A549 (cell line): ENCODE data around the gene PASD1. TPM values are rescaled to one million over a fixed set of nuclear protein-coding genes. Genes with fewer than 3 reads are reported as not detected.

Experiments
- ATAC-seq, 2 experiments: fragments of 200-7000 bp in 1 of 2; fragments of >200 bp in 1 of 2; cut with Nextera tagmentation in 1 of 2; cut with Tn5 transposase in 1 of 2; 3 replicates each; pipeline versions ENCODE4 v1.8.0 to v1.9.1; 2018 to 2020; ENCODE audit warnings: mild to moderate bottlenecking in 1 of 2, moderate library complexity in 1 of 2
- CTCF ChIA-PET: fragments of 300-600 bp; sonication (Branson Sonifier 250); formaldehyde crosslinking; extraction: SDS; loops from one replicate; lab custom pipeline; 2021; ENCODE audit warnings: antibody characterized with exemption, inconsistent platforms; lab: Yijun Ruan, JAX
- POLR2A ChIA-PET: fragments of 350-600 bp; formaldehyde crosslinking; extraction: SDS; loops from one replicate; lab custom pipeline; 2021; ENCODE audit warnings: antibody characterized with exemption, inconsistent platforms; lab: Yijun Ruan, JAX
- DNase-seq, 2 experiments: peaks; one replicate each; pipeline versions ENCODE4 v3.0.0 to v3.0.0-alpha.2; 2011 to 2016; ENCODE audit warnings: low read depth in 1 of 2, low spot score in 1 of 2
- FAIRE-seq: peaks from 2 replicates; lab custom pipeline; 2011; peaks lifted over from hg19 to GRCh38; lab: Jason Lieb, UNC
- H3K27ac ChIP-seq, 2 experiments: fragments of >200 bp; sonication (Bioruptor Twin); formaldehyde crosslinking; 3 replicates each; pipeline ENCODE4 v1.5.1; 2016 to 2017
- H3K4me1 ChIP-seq: fragments of >200 bp; sonication (Bioruptor Twin); formaldehyde crosslinking; 3 replicates; pipeline ENCODE4 v1.6.1; 2016
- H3K4me2 ChIP-seq: fragments of >200 bp; sonication (Bioruptor Twin); formaldehyde crosslinking; 3 replicates; pipeline ENCODE4 v1.6.1; 2016
- H3K4me3 ChIP-seq: fragments of >200 bp; sonication (Bioruptor Twin); formaldehyde crosslinking; 3 replicates; pipeline ENCODE4 v1.5.1; 2016
- H3K9me3 ChIP-seq: fragments of >200 bp; sonication (Bioruptor Twin); formaldehyde crosslinking; 3 replicates; pipeline ENCODE4 v1.6.1; 2016
- BCL3 ChIP-seq: fragments of >200 bp; sonication (Bioruptor Twin); formaldehyde crosslinking; IDR thresholded peaks from 3 replicates; pipeline ENCODE4 v1.6.1; 2016
- CEBPB ChIP-seq, 2 experiments: fragments of >200 bp in 1 of 2; sonication (Bioruptor Twin) in 1 of 2; formaldehyde crosslinking in 1 of 2; IDR thresholded peaks; 2 replicates each; pipeline ENCODE4 v1.6.1; 2012 to 2016
- CHD4 ChIP-seq: fragments of 200-600 bp; sonication (generic); IDR thresholded peaks from 2 replicates; pipeline ENCODE4 v1.6.1; 2016; ENCODE audit warnings: antibody characterized with exemption, mild to moderate bottlenecking, borderline replicate concordance
- CTCF ChIP-seq: fragments of >200 bp; sonication (Bioruptor Twin); formaldehyde crosslinking; IDR thresholded peaks from 3 replicates; pipeline ENCODE4 v1.5.1; 2016
- EHF ChIP-seq: fragments of 250-450 bp; sonication (Bioruptor Pico); IDR thresholded peaks from 2 replicates; pipeline ENCODE4 v1.5.0; 2020; ENCODE audit warnings: mild to moderate bottlenecking
- ELK1 ChIP-seq: fragments of 150-350 bp; IDR thresholded peaks from 2 replicates; pipeline ENCODE4 v1.6.1; 2014; ENCODE audit warnings: low read depth, mild to moderate bottlenecking, low read length
- ESRRA ChIP-seq: fragments of 150-350 bp; IDR thresholded peaks from 2 replicates; pipeline ENCODE4 v1.6.1; 2014; ENCODE audit warnings: mild to moderate bottlenecking, low read length, borderline replicate concordance
- FOSL2 ChIP-seq, 2 experiments: fragments of 450-650 bp in 1 of 2; fragments of >200 bp in 1 of 2; sonication (Bioruptor Twin) in 1 of 2; formaldehyde crosslinking; IDR thresholded peaks; 2 replicates each; pipeline versions ENCODE4 v1.5.0 to v1.6.1; 2016 to 2020; ENCODE audit warnings: mild to moderate bottlenecking in 1 of 2, moderate library complexity in 1 of 2
- FOXS1 ChIP-seq: fragments of 250-450 bp; sonication (Bioruptor Pico); IDR thresholded peaks from 2 replicates; pipeline ENCODE4 v1.5.0; 2020; ENCODE audit warnings: mild to moderate bottlenecking, moderate library complexity
- HES2 ChIP-seq: fragments of >200 bp; sonication (Bioruptor Twin); formaldehyde crosslinking; IDR thresholded peaks from 2 replicates; pipeline ENCODE4 v1.6.1; 2016
- HEYL ChIP-seq: fragments of 250-450 bp; sonication (Bioruptor Pico); IDR thresholded peaks from 2 replicates; pipeline ENCODE4 v1.8.0; 2021; ENCODE audit warnings: mild to moderate bottlenecking, moderate library complexity
- HMGXB4 ChIP-seq: fragments of 250-450 bp; sonication (Bioruptor Pico); IDR thresholded peaks from 2 replicates; pipeline ENCODE4 v1.5.0; 2021; ENCODE audit warnings: mild to moderate bottlenecking, moderate library complexity, borderline replicate concordance
- HOXA7 ChIP-seq: fragments of 250-450 bp; sonication (Bioruptor Pico); IDR thresholded peaks from 2 replicates; pipeline ENCODE4 v1.5.0; 2020; ENCODE audit warnings: mild to moderate bottlenecking, moderate library complexity
- JUNB ChIP-seq: fragments of >200 bp; sonication (Bioruptor Twin); formaldehyde crosslinking; IDR thresholded peaks from 2 replicates; pipeline ENCODE4 v1.6.1; 2016
- MAFK ChIP-seq: fragments of 450-650 bp; IDR thresholded peaks from 2 replicates; pipeline ENCODE4 v1.6.1; 2014; ENCODE audit not compliant: partially characterized antibody
- MAZ ChIP-seq: fragments of 150-350 bp; IDR thresholded peaks from 2 replicates; pipeline ENCODE4 v1.6.1; 2014; ENCODE audit warnings: antibody characterized with exemption, low read depth, low read length, borderline replicate concordance
- NFE2L2 ChIP-seq: fragments of 150-350 bp; conservative IDR thresholded peaks from 2 replicates; pipeline ENCODE4 v1.6.1; 2014; ENCODE audit warnings: low read length
- NR3C1 ChIP-seq: fragments of >200 bp; sonication (Bioruptor Twin); formaldehyde crosslinking; IDR thresholded peaks from 3 replicates; pipeline ENCODE4 v1.6.1; 2017
- PHF8 ChIP-seq: fragments of 200-600 bp; sonication (generic); IDR thresholded peaks from 2 replicates; pipeline ENCODE4 v1.6.1; 2016; ENCODE audit warnings: low read depth, mild to moderate bottlenecking, antibody characterized with exemption, moderate library complexity, borderline replicate concordance
- POLR2A ChIP-seq: IDR thresholded peaks from 2 replicates; pipeline ENCODE4 v1.6.1; 2012; ENCODE audit warnings: mild to moderate bottlenecking, low read length
- RAD21 ChIP-seq, 2 experiments: fragments of >200 bp in 1 of 2; sonication (Bioruptor Twin) in 1 of 2; formaldehyde crosslinking in 1 of 2; IDR thresholded peaks in 1 of 2; conservative IDR thresholded peaks in 1 of 2; 2 replicates in 1 of 2; 3 replicates in 1 of 2; pipeline ENCODE4 v1.6.1; 2012 to 2018; ENCODE audit warnings: inconsistent platforms in 1 of 2
- REST ChIP-seq: fragments of 200-600 bp; sonication (generic); IDR thresholded peaks from 2 replicates; pipeline ENCODE4 v1.6.1; 2016; ENCODE audit warnings: antibody characterized with exemption, mild to moderate bottlenecking, moderate library complexity
- RFX5 ChIP-seq: fragments of 450-650 bp; IDR thresholded peaks from 2 replicates; pipeline ENCODE4 v1.7.1; 2014; ENCODE audit warnings: antibody characterized with exemption, mild to moderate bottlenecking, moderate library complexity
- SMC3 ChIP-seq: fragments of >200 bp; sonication (Bioruptor Twin); formaldehyde crosslinking; IDR thresholded peaks from 3 replicates; pipeline ENCODE4 v1.6.1; 2018; ENCODE audit warnings: inconsistent platforms
- SREBF2 ChIP-seq: fragments of 450-650 bp; IDR thresholded peaks from 2 replicates; pipeline ENCODE4 v1.6.1; 2014; ENCODE audit warnings: mild to moderate bottlenecking, moderate library complexity
- TFCP2L1 ChIP-seq: fragments of 250-450 bp; sonication (Bioruptor Pico); IDR thresholded peaks from 2 replicates; pipeline ENCODE4 v1.5.0; 2021; ENCODE audit warnings: mild to moderate bottlenecking
- TP53 ChIP-seq: fragments of 250-450 bp; sonication (Bioruptor Pico); IDR thresholded peaks from 2 replicates; pipeline ENCODE4 v1.5.0; 2021; ENCODE audit warnings: mild to moderate bottlenecking, moderate library complexity
- USF2 ChIP-seq: fragments of 450-650 bp; IDR thresholded peaks from 2 replicates; pipeline ENCODE4 v1.6.1; 2014; ENCODE audit warnings: antibody characterized with exemption
- ZC3H11A ChIP-seq: fragments of 450-650 bp; IDR thresholded peaks from 2 replicates; pipeline ENCODE4 v1.6.1; 2014; ENCODE audit warnings: antibody characterized with exemption, mild to moderate bottlenecking
- ZNF302 ChIP-seq: fragments of 250-450 bp; sonication (Bioruptor Pico); IDR thresholded peaks from 2 replicates; pipeline ENCODE4 v1.9.0; 2021; ENCODE audit warnings: inconsistent platforms, mild to moderate bottlenecking, moderate library complexity
- WGBS: methylation state at CpG from one replicate; pipeline ENCODE4 v1.1.6; 2017; ENCODE audit errors: missing lambda C conversion rate; 5-methylcytosine and 5-hydroxymethylcytosine counted together
- polyA plus RNA-seq, 4 experiments: library from polyadenylated mRNA; depleted of rRNA in 3 of 4; stranded (reverse); fragments of >200 nt; fragmentation: RNase III in 1 of 4; extraction: RNeasy Plus Mini Kit Qiagen cat#74134 plus additional on column Dnase treatment in 1 of 4; gene quantifications; 2 replicates in 3 of 4; 3 replicates in 1 of 4; pipeline ENCODE4 v1.2.3, GENCODE V29; 2011 to 2017

PASD1 gene
- polyA plus RNA-seq, 2 of the 4 experiments (the other 2 are of a cell fraction), result not detected

GRCh38 chrX:151631822-151632221 is 68.3 kb downstream of the PASD1 start:
- Histone ChIP-seq H3K4me2 (no peak overlapping the region), H3K27ac (no peak overlapping the region), H3K4me1 (no peaks in the 10 kb centered on the region), H3K4me3 (no peak overlapping the region), H3K9me3 (no peaks in the 10 kb centered on the region)
- no peak for FAIRE-seq
- no peak for DNase-seq
- POLR2A ChIA-PET, result no interaction called here
- CTCF ChIA-PET, result no interaction called here
- no peak for TF ChIP-seq NFE2L2
- TF ChIP-seq TFCP2L1 (CRISPR knock-in tag), result no peak
- no peak for TF ChIP-seq FOXS1 (CRISPR knock-in tag)
- no peak for TF ChIP-seq RAD21 (conservative IDR thresholded peaks at IDR 0.05 in 1 of 2, IDR thresholded peaks at IDR 0.05 in 1 of 2)
- TF ChIP-seq BCL3, result no peak
- no peak for TF ChIP-seq HOXA7 (CRISPR knock-in tag)
- TF ChIP-seq REST, result no peak
- no peak for TF ChIP-seq POLR2A
- TF ChIP-seq NR3C1, result no peak
- no peak for TF ChIP-seq HMGXB4 (CRISPR knock-in tag)
- TF ChIP-seq MAFK, result no peak
- no peak for TF ChIP-seq SMC3
- TF ChIP-seq USF2, result no peak
- no peak for TF ChIP-seq ESRRA
- TF ChIP-seq CTCF, result no peak
- no peak for TF ChIP-seq SREBF2
- no peak for TF ChIP-seq TP53
- no peak for TF ChIP-seq ZC3H11A
- TF ChIP-seq JUNB, result no peak
- ATAC-seq, result no peak
- WGBS, result 19% methylated on average over 2 of the region's 2 CpGs

- no peak for DNase-seq
- H3K27ac ChIP-seq, result no peak overlapping the region
- 8% methylated on average over 4 of the region's 4 CpGs for WGBS
- FAIRE-seq, result no peak
- ChIA-PET CTCF (no interaction called here), POLR2A (no interaction called here)
- ATAC-seq, result no peak
- H3K4me1 ChIP-seq, result no peaks in the 10 kb centered on the region
- no peak overlapping the region for H3K4me2 ChIP-seq
- no peaks in the 10 kb centered on the region for H3K9me3 ChIP-seq
- no peak overlapping the region for H3K4me3 ChIP-seq
- TF ChIP-seq RFX5, result no peak
- TF ChIP-seq MAZ, result no peak
- TF ChIP-seq SREBF2, result no peak
- TF ChIP-seq PHF8, result no peak
- no peak for TF ChIP-seq FOSL2 (IDR thresholded peaks at IDR 0.05)
- TF ChIP-seq FOSL2 (CRISPR knock-in tag; IDR thresholded peaks at IDR 0.05), result no peak
- no peak for TF ChIP-seq EHF
- no peak for TF ChIP-seq CHD4
- TF ChIP-seq ELK1, result no peak
- no peak for TF ChIP-seq FOXS1 (CRISPR knock-in tag)
- TF ChIP-seq HES2, result no peak
- TF ChIP-seq CEBPB (IDR thresholded peaks at IDR 0.05), result no peak
- no peak for TF ChIP-seq HEYL (CRISPR knock-in tag)
- TF ChIP-seq ZNF302 (CRISPR knock-in tag), result no peak
Observed at GRCh38 chrX:151633157-151633556, 69.7 kb downstream of the PASD1 start.
